SH-SY5Y (cell line): ENCODE data around the gene MED29.

Source experiments
- GATA2 ChIP-seq: IDR thresholded peaks from 2 replicates; pipeline ENCODE4 v1.6.1; 2011; ENCODE audit warnings: mild to moderate bottlenecking, low read depth, low read length
- GATA3 ChIP-seq: IDR thresholded peaks from 2 replicates; pipeline ENCODE4 v1.6.1; 2011; ENCODE audit warnings: low read depth, mild to moderate bottlenecking, low read length, moderate library complexity

MED29 gene

DNA sequence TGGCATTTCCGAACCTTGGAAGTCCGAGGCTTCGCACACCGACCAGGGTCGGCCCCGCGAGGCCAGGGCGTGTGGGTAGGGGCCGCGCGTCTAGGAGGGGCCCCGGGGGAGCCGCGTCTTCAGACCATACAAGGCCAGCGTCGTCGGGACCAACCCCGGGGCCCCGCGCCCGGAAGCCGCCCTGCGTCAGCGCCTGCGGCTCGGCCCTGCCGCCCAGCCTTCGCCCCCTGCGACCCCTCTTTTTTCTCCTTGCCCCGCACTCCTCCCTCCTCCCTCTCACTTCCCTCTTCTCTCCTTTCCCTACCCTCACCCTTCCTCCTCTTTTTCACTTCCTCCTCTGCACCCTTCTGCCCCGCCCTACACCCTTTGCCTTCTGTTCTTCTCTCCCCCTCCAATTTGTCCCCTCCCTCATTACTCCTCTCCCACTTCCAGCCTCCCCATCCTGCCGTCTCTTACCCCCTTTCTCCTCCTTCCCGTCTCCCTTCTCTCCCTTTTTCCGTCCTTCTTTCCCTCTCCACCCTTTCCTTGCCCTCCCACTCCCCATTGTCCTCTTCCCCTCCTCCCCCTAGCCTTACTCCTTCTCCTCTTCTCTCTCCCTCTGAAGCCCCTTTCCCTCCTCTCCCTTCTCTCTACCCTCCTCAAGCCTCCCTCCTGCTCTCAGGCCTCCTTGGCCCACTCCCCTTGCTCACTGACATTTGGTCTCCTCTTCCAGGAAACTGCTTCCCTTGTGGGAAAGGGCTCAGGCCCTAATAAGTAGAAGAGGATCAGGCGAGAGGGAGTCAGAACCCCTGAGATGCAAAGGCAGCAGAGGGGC is 19.0 kb downstream of the MED29 start:
- TF ChIP-seq GATA3 = no peak
- TF ChIP-seq GATA2 = no peak

DNA sequence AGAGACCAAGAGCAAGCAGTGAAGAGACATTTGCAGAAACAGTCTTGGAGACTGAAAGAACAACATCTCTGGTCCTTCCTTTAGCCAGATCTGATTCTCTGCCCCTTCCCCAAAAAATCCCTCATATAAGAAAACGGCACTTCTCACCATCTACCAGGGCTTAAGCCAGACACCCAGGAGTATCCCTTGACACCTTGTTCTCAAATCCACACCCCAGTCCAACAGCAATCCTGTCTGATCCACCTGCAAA is 19.6 kb downstream of the MED29 start:
- TF ChIP-seq GATA2 = no peak
- TF ChIP-seq GATA3 = no peak

DNA sequence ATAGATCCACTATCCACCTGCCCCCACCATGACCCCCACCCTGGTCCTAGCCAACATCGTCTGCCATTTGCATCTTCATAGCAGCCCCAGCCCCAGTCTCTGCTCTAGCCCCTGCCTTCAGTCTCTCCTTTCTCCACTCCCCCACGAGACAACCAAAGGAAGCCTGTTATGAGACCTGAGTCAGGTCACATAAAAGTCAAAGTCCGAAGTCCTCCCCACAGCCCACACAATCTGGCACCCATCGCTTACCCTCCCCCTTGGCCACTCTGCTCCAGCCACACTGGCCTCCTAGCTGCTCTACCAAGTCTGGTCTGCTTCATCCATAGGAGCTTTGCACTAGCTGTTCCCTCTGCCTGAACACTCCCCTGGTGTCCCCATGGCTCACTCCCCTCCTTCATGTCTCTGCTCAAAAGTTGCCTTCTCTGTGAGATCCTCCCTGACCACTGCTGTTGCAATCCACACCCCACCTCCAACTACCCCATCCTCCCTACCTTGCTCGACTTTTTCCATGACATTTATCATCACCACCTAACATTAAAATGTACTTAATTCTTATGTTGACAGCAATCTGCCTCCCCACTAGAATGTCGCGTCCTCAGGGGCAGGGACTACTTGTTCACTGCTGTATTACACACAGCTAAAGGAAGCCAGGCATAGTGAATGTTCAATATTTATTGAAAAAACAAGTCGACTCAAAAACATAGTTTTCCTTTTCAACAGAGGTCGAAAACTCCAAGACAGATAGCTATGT is 20.1 kb downstream of the MED29 start:
- TF ChIP-seq GATA2 (no peak), GATA3 (no peak)

DNA sequence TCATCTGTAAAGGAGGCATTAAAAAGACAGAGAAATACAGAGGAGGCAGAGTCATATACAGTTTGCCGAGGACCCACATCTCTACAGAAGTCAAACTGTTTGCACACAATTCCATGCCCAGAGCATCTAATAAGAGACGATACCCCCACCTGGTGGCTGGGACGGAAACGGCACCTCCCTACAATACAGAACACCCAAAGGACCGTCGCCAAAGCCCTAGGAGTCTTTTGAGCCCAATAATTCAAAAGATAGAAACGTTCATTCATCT is 20.6 kb downstream of the MED29 start:
- TF ChIP-seq GATA3 (no peak), GATA2 (no peak)

DNA sequence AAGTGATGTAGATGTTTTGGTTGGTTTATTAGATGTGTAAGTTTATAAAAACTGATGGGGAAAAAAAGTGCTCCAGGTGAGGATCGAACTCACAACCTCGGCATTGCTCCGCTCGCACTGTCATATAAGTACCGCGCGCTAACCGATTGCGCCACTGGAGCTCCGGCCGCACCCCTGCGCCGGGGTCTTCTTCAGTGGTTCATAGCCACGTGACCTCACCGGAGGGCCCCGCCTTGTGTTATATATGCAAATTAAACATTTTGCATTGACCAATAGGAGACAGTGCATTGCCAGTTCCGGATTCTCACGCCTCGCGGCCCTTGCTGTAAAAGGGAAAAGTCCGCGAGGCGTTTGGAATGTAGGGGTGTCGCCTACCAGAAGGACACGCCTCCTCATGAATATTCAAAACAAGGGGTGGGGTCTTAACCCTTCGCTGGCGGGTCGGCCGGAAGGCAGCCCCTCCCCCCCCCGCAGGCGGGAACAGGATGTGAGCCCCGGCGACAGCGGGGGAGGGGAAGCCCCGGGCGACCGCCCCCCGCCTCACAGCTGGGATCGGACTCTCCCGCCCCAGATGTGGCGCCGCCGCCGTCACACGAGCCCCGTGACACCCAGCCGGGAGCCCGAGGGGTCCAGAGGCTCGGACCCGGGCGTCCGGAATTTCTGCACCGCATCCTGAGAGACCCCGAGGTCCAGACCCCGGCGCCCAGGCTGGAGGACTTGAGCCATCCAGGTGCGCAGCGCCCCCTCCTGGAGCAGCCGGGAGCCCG is 21.1 kb downstream of the MED29 start, which contains the start of gene PLEKHG2:
TSS of gene PLEKHG2 (plus strand) at position 570 of the 767 bp plus-strand sequence. CDS start 1,418 bp downstream, outside the sequence.
- TF ChIP-seq GATA2 = no peak
- no peak for TF ChIP-seq GATA3

DNA sequence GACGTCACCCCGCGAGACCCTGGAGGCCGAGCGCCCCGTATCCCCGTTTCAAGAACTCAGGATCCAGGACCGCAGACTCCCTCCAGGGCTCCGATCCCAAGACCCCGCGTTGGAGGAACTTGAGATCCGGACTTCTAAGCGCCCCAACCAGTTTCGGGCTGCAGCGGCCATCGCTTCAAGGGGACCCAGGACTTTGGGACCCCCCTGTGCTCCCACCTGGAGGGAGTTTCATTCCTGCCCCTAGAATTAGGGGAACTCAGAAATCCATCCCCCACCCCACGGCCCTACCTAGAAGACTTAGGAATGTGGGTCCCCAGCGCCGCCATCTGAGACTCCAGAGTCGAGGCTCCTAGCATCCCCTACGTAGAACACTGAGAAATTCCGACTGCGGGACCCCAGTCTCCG is 21.7 kb downstream of the MED29 start:
- TF ChIP-seq GATA3 = no peak
- TF ChIP-seq GATA2 = no peak

DNA sequence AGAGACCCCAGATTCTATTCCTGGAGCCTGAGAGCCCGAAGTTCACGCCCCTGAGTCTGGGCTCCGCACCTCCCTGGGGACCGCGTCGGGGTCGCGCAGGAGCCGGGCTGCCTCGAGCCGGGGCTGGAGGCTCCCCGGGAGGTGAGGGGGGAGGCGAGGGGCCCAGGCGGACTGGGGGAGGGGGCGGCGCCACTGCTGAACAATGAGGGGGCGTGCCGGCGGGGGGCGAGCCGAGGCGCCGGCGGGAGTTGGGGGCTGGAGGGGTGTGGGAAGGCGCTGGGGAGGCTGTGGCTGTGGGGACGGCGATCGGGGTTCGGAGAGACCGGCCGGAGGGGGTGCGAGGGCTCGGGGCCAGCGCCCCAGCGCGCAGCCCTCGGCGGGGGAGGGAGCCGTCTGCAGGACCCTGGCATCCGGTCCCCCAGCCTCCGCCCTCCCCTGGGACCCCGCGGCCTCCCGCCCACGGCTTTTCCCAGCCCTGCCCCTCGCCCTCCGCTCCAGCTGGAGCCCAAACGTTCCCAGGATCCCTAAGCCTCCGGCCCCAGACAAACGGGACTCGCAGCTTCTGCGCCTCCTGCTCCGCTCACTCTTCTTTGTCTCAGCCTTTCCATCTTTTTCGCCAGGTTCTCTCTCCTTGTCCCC is 22.2 kb downstream of the MED29 start:
- TF ChIP-seq GATA3 = no peak
- no peak for TF ChIP-seq GATA2

DNA sequence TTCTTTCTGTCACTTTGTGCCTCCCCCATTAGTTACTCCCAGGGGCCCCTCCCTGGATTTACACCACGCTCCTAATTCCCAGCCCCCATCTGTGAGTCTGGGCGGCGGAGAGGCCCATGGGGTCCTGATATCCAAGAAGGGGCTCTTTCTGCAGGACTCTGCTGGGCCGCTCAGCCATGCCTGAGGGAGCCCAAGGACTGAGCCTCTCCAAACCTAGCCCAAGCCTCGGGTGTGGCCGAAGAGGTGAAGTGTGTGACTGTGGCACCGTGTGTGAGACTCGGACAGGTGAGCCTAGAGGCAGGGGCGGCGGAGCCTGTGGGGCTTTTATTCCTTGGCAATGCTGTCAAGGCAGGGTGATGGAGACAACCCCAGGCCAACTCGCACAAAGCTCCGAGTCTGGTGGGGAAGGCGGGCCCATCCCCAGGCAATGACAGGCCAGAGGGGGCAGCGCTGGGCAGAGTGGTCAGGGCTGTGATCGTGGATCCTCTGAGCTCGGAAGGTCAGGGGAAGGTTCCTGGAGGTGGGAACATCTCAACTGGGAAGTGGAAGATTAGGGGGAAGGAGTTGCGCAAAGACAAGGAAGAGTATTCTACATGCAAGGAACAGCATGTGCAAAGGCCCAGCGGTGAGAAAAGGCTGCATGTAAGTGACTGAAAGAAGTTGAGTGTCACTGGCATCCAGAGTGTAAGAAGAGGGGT is 22.9 kb downstream of the MED29 start:
- TF ChIP-seq GATA3 = no peak
- no peak for TF ChIP-seq GATA2

DNA sequence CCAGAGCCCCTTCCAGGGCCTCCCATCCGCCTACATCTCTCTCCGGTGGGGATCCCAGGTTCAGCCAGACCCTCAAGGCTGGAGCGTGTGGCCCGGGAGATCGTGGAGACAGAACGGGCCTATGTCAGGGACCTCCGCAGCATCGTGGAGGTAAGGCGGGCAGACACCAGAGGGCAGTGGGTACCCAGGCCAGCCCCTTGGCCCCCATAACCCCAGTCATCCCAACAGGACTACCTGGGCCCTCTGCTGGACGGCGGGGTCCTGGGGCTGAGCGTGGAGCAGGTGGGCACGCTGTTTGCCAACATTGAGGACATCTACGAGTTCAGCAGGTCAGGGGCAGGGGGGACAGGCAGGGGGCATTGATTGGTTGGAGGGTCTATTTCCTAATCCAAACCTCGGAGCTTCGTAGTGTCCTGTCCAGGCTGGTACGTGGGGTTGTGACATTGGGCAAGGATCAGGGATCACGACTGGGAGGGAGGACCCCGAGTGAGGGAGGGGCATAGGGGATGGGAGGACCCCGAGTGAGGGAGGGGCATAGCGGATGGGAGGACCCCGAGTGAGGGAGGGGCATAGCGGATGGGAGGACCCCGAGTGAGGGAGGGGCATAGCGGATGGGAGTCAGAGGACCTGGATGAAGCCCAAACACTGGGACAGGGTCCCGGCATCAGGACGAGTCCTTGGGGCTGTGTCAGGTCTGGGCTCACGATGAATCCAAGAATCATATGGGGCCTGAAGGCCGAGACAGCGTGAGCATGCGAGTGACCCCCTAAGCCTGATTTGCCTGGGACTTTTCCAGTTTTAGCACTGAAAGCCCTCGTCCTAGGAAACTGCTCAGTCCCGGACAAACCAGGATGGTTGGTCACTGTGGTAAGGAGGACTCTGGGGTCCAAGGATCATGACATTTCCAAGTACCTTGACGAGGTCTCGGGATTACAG is 24.2 kb downstream of the MED29 start:
- no peak for TF ChIP-seq GATA3
- no peak for TF ChIP-seq GATA2

DNA sequence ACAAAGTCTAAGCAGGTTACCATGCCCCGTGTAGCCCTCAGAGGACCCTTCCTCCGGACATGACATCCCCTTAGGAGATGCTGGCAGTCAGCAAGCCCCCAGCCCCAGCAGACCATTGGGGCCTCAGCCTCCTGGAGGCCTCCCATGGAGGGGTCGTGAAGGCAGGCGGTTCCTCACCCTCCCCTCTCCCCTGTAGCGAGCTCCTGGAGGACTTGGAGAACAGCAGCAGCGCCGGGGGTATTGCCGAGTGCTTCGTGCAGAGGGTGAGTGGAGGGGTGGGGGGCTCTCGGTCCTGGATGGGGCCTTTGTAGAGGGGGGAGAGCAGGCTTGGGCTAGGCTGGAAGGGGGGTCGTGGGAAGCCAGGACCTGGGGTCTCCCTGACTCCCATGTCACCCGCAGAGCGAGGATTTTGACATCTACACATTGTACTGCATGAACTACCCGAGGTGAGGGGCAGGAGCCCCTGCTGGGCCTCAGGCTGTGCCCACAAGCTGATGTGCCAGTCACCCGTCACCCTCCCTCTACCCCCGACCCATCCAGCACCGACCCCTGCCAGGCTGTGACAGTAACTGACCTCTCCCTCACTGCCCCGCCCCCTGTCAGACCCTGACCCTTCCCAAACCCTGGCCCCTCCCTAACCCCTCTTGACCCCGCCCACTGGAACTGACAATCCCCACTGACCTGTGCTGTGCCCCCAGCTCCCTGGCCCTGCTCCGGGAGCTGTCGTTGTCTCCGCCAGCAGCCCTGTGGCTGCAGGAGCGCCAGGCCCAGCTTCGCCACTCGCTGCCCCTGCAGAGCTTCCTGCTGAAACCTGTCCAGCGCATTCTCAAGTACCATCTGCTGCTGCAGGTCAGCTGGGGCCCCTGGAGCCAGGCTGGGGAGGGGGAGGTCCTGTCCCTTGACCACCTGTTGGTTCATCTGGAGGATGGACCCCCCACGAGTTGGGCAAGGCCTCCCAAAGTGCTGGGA is 25.3 kb downstream of the MED29 start:
- TF ChIP-seq GATA3 = no peak
- TF ChIP-seq GATA2 = no peak

DNA sequence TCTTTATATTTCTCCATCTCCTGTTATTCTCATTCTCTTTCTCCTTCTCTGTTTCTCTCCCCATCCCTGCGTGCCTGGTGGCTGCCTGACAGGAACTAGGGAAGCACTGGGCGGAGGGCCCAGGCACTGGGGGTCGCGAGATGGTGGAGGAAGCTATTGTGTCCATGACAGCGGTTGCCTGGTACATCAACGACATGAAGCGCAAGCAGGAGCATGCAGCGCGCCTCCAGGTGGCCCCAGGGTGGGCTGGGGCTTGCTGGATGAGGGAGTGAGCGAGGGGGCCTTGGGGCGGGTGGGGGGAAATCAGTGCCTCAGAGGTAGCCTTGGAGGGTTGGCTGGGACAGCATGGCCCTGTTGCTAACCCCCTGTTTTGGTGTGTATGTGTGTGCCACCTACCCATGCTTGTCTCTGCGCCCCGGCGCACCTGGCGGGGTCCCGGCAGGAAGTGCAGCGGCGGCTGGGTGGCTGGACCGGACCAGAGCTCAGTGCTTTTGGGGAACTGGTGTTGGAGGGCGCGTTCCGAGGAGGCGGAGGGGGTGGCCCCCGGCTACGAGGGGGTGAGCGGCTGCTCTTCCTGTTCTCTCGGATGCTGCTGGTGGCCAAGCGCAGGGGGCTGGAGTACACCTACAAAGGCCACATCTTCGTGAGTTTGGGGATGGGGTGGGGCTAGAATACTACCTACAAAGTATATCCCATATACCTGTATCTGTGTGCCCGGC is 26.4 kb downstream of the MED29 start:
- TF ChIP-seq GATA2 = no peak
- TF ChIP-seq GATA3 = no peak
